HT-29 (cell line): ENCODE results near the gene SLC45A3. TPM values are rescaled to one million over a fixed set of nuclear protein-coding genes. Genes with fewer than 3 reads are reported as not detected.

Experiments
- DNase-seq: peaks from one replicate; pipeline ENCODE4 v3.0.0-alpha.2; 2015; ENCODE audit warnings: low spot score
- small RNA-seq: library from RNA; depleted of rRNA; stranded (forward); fragments of <200 nt; gene quantifications from one replicate; pipeline ENCODE3, GENCODE V24; 2014
- total RNA-seq: library from RNA; depleted of rRNA; stranded (reverse); fragments of >200 nt; shearing (Covaris generic); gene quantifications from 2 replicates; pipeline ENCODE4 v1.2.3, GENCODE V29; 2014; rRNA removed

The SLC45A3 gene
- total RNA-seq, 1 experiment from 2014 or later: 59.6 TPM

- DNase-seq: peak; percentile 51
Measured at GRCh38 chr1:205610901-205611466, 69.3 kb downstream of the SLC45A3 start.

GRCh38 chr1:205610036-205610435 lies 70.3 kb downstream of the SLC45A3 start:
- no peak for DNase-seq

Small RNAs within 50 kb of the gene (small RNA-seq; reads per million reads assigned to genes)
- gene RF00017: not detected

Other genes starting within 250 kb of the SLC45A3 start
- gene BLACAT1, start 224.5 kb downstream of the SLC45A3 start, total RNA-seq: 1.8 and 1.9 TPM in 2 replicates
- gene CDK18, start 175.8 kb downstream of the SLC45A3 start, total RNA-seq: 22.2 and 27.6 TPM in 2 replicates
- gene ELK4, start 48.5 kb downstream of the SLC45A3 start, total RNA-seq: 6.5 and 7.6 TPM in 2 replicates
- gene NUCKS1, start 69.7 kb upstream of the SLC45A3 start, total RNA-seq: 41.9 and 42.8 TPM in 2 replicates
- gene RAB29, start 95.0 kb upstream of the SLC45A3 start, total RNA-seq: 3.6 and 4.7 TPM in 2 replicates
- 5.0 and 5.4 TPM in 2 replicates for gene SLC41A1, start 132.7 kb upstream of the SLC45A3 start, total RNA-seq
- not detected in 2 replicates for gene PM20D1, start 169.6 kb upstream of the SLC45A3 start, total RNA-seq